HL-60/S4 treated with retinoic acid at 250 ng/mL for 4 days and 3 days (cell line): ENCODE data around the gene LINGO3.

Source experiments
- in situ Hi-C: fragments of 300-500 bp; cut with MboI; formaldehyde crosslinking; loops from 2 replicates; pipeline ENCODE4 v1.7.0; 2022; ENCODE audit warnings: low sequenced_read_pairs

The LINGO3 gene

DNA sequence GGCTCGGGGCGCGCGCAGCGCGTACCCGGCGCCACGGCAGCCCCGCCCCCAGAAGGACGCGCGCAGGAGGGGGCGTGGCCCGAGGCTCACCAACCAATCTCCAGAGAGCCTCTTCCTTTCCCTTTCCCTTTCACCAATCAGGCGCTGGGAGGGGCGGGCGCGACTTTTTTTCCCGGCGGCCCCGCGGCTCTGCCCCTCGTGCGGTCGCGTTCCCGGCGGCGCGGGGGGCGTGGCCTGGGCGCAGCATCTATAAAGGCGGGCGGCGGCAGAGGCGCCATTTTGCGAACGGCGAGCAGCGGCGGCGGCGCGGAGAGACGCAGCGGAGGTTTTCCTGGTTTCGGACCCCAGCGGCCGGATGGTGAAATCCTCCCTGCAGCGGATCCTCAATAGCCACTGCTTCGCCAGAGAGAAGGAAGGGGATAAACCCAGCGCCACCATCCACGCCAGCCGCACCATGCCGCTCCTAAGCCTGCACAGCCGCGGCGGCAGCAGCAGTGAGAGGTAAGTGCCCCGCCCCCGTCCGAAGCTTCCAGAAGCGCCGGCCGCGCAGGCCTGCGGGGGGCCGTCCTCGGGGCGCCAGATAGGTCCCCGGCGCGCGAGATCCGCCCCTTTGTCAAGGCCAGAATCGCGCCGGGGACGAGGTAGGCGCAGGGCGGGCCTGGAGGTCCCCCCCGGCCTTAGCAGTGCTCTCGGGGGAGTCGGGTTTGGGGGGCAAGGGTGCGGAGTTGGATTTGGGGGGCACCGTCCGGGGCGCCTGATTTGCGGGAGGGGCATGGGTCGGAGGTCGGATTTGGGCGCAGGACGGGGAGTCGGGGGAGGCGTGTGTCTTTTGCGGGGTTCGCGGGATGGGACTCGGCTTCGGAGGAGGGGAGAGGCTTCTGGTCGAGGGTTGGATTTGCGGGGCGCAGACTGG lies 38.5 kb downstream of the LINGO3 start:
- in situ Hi-C loops: no loop called here

DNA sequence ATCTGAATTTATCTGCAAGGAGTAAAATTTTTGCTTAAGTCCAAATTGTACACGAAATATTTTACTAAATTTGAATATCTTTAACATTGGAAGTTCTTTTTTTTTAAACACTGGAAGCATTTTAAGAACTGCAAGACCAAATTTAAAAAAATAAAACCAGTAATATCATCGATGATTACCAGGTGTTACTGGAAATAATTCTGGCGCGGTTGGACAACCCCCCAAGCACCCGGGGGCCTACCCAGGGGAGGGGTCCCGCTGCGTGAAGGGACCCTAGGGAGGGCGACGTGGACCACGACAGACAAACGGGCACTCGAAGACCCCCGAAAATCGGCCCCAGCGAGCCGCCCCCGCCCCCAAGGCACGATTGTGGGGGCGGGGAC lies 39.1 kb downstream of the LINGO3 start:
- in situ Hi-C loops: no loop called here

DNA sequence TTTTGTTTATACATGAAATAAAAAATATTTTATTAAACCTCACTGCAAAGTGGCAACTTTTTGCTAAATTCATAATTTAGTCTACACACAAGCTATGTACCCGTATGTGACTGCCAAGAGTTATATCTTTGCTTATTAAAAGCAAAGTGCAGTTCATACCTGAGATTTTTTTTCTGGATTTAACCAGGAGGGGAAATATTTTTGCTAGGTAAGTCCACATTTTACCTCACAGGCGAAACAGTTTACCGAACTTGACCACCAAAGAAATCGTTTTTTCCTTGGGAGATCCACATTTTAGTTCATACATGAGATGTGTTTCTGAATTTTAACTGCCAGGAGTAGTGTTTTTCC lies 39.5 kb downstream of the LINGO3 start:
- in situ Hi-C loops: no loop called here

DNA sequence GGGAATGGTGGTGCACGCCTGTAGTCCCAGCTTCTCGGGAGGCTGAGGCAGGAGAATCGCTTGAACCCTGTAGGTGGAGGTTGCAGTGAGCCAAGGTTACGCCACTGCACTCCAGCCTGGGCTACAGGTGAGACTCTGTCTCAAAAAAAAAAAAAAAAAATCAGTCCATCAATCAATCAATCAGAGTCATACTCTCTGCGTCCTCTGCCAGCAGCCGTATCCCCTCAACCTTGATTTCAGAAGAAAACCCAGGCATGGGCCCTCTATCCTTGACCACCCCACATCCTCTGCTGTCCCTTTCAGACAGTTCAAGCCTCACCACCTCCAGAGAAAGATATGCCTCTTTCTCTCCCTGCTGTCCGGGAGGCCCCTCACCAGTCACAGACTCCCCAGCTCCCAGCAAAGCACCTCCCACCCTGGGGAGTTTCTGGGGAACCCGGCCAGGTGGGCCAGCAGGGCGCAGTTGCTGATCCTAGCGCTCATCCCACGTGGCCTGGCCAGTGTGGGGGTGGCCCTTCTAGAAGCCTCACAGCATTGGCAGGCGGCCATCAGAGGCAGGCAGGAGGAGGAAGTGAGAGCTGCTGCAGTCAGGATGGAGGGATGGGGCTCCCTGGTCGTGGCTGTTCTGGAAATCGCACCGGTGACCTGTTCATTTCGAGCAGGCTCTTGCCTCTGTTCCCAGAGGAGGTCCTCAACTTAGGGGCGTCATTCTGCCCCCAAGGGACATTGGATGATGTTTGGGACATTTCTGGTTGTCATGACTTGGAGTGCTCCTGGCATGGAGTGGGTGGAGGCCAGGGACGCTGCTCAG lies 41.6 kb downstream of the LINGO3 start:
- in situ Hi-C loops: no loop called here

DNA sequence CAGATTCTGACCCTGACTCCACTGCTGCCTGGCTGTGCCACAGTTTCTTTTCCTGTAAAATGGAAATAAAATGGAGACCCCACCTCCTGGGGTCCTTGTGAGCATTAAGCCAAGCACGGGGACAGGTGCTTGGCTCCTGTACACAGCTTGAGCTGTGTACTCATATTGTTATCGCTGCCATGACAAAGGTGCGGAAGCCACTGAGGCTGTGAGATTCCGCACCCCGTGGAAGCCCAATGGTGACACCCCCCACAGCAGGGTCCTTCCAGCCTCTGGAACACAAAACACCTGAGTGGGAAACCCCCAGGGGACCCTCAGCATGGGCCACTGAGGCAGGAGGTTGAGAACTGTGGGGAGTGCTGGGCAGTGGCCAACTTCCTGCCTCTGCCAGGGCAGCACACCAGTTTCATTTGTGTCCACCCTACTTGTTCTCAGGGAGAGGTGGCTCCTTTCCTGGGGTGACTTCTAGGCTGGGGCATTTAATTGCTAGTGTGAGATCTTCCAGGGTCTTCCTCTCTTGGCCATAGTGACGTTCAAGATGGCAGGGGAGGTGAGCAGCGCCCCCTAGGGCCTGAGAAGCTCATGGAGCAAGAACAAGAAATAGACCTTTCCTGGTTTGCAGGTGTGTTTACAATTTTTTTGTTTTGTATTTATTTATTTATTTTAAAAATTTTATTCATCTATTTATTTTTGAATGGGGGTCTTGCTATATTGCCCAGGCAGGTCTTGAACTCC lies 46.3 kb downstream of the LINGO3 start:
- in situ Hi-C loops: no loop called here

DNA sequence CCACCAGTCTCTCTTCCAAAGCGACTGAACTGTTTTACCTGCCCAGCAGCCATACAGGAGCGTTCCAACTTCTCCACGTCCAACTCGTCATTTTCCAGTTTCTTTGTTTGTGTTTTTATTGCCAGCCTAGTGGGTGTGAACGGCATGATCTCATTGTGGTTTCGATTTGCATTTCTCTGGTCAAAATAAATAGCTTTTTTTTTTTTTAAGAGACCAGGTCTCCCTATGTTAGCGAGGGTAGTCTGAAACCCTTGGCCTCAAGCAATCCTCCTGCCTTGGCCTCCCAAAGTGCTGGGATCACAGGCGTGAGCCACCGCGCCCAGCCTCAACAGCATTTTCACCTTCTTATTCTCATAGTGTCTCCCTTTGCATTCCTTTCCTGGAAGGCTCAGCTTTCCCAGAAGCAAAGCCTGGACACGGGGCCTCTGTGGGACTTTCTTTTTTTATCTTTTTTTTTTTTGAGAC lies 47.6 kb downstream of the LINGO3 start:
- in situ Hi-C loops: no loop called here

DNA sequence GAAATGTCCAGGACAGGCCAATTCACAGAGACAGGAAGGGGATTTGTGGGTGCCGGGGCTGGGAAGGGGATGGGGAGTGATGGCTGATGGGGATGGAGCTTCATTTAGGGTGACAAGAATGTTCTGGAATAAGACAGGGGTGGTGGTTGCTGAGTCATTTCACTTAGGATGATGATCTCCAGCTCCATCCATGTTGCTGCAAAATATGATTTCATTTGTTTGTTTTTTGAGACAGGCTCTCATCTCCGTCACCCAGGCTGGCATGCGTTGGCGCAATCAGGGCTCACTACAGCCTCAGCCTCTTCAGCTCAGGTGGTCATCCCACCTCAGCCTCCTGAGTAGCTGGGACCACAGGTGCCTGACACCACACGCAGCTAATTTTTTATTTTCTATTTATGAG lies 48.6 kb downstream of the LINGO3 start:
- in situ Hi-C loops: no loop called here
